ENCODE data around the gene MED1. TPM values are rescaled to one million over a fixed set of nuclear protein-coding genes. Genes with fewer than 3 reads are reported as not detected.

MED1 gene
- total RNA-seq, 2 experiments from 2014 or later, result 51.0 to 51.9 TPM

Other genes with a start within 250 kb of the MED1 start
- not detected for gene STAC2, start 225.3 kb downstream of the MED1 start, total RNA-seq
- 10 to 100 TPM; 17.5 to 18.4 TPM for gene FBXL20, start 49.6 kb downstream of the MED1 start, total RNA-seq
- 10 to 100 TPM; 68.1 to 70.7 TPM for gene CDK12, start 10.2 kb upstream of the MED1 start, total RNA-seq
- gene NEUROD2, start 156.7 kb upstream of the MED1 start, total RNA-seq, result not detected
- not detected for gene PPP1R1B, start 175.7 kb upstream of the MED1 start, total RNA-seq
- 10 to 100 TPM; 72.0 to 73.7 TPM for gene STARD3, start 185.9 kb upstream of the MED1 start, total RNA-seq
- gene TCAP, start 214.1 kb upstream of the MED1 start, total RNA-seq, result 1 to 10 TPM; 1.3 to 1.5 TPM
- gene PNMT, start 217.2 kb upstream of the MED1 start, total RNA-seq, result not detected
- gene PGAP3, start 236.8 kb upstream of the MED1 start, total RNA-seq, result 10 to 100 TPM; 14.0 to 14.2 TPM
- gene ERBB2, start 248.8 kb upstream of the MED1 start, total RNA-seq, result 1 to 10 TPM; 5.1 to 6.0 TPM